ENCODE data around the gene OOEP.
A peak's percentile ranks its signal among the peaks of the same experiment; 100 is the strongest.
"Not testable (repeated sequence)": the region's sequence is repeated elsewhere in the genome, so short reads cannot be mapped to it uniquely, and the experiment has no call there.

Gene OOEP

GRCh38 chr6:73369563-73369962 is at the start of gene OOEP:
Gene OOEP, minus strand, starts transcription at chr6:73369897. Its CDS starts 105 bp downstream, at chr6:73369792.
- DNase-seq = no peak
- in situ Hi-C loops (cut with HindIII; ENCODE audit: low pct_ligation_motif_present, low pct_unique_long_range_greater_than_20kb, low sequenced_read_pairs) = no loop called here

GRCh38 chr6:73418081-73418741 is 48.5 kb upstream of the OOEP start:
- DNase-seq = no peak
- in situ Hi-C loops (cut with HindIII; ENCODE audit: low pct_ligation_motif_present, low pct_unique_long_range_greater_than_20kb, low sequenced_read_pairs) = no loop called here

GRCh38 chr6:73413102-73413501 is 43.4 kb upstream of the OOEP start:
- in situ Hi-C loops (cut with HindIII; ENCODE audit: low pct_ligation_motif_present, low pct_unique_long_range_greater_than_20kb, low sequenced_read_pairs) = no loop called here
- DNase-seq = no peak

- no peak for DNase-seq
- in situ Hi-C loops (cut with HindIII; ENCODE audit: low pct_ligation_motif_present, low pct_unique_long_range_greater_than_20kb, low sequenced_read_pairs) = no loop called here
Measured at GRCh38 chr6:73409395-73409794, 39.7 kb upstream of the OOEP start.

- in situ Hi-C loops (cut with HindIII; ENCODE audit: low pct_ligation_motif_present, low pct_unique_long_range_greater_than_20kb, low sequenced_read_pairs) = no loop called here
- no peak for DNase-seq
Measured at GRCh38 chr6:73400656-73401055, 31.0 kb upstream of the OOEP start.

GRCh38 chr6:73395875-73396274 is 26.2 kb upstream of the OOEP start:
- in situ Hi-C loops (cut with HindIII; ENCODE audit: low pct_ligation_motif_present, low pct_unique_long_range_greater_than_20kb, low sequenced_read_pairs) = no loop called here
- no peak for DNase-seq

- in situ Hi-C loops (cut with HindIII; ENCODE audit: low pct_ligation_motif_present, low pct_unique_long_range_greater_than_20kb, low sequenced_read_pairs) = no loop called here
- DNase-seq = no peak
Measured at GRCh38 chr6:73394577-73395354, 25.1 kb upstream of the OOEP start, which contains the start of gene DDX43. Gene DDX43, plus strand, starts transcription at chr6:73394828. Its CDS starts 78 bp downstream, at chr6:73394906.

- in situ Hi-C loops (cut with HindIII; ENCODE audit: low pct_ligation_motif_present, low pct_unique_long_range_greater_than_20kb, low sequenced_read_pairs) = no loop called here
- DNase-seq = no peak
Measured at GRCh38 chr6:73393278-73393677, 23.6 kb upstream of the OOEP start.

- in situ Hi-C loops (cut with HindIII; ENCODE audit: low pct_ligation_motif_present, low pct_unique_long_range_greater_than_20kb, low sequenced_read_pairs); DNase-seq: not testable (repeated sequence)
Measured at GRCh38 chr6:73392188-73392587, 22.5 kb upstream of the OOEP start.

GRCh38 chr6:73391675-73392074 is 22.0 kb upstream of the OOEP start:
- in situ Hi-C loops (cut with HindIII; ENCODE audit: low pct_ligation_motif_present, low pct_unique_long_range_greater_than_20kb, low sequenced_read_pairs) = no loop called here
- DNase-seq = no peak

GRCh38 chr6:73389854-73390253 is 20.2 kb upstream of the OOEP start:
- in situ Hi-C loops (cut with HindIII; ENCODE audit: low pct_ligation_motif_present, low pct_unique_long_range_greater_than_20kb, low sequenced_read_pairs) = no loop called here
- no peak for DNase-seq

- in situ Hi-C loops (cut with HindIII; ENCODE audit: low pct_ligation_motif_present, low pct_unique_long_range_greater_than_20kb, low sequenced_read_pairs) = no loop called here
- peak; percentile 54 for DNase-seq
Measured at GRCh38 chr6:73388800-73389512, 19.3 kb upstream of the OOEP start.

- in situ Hi-C loops (cut with HindIII; ENCODE audit: low pct_ligation_motif_present, low pct_unique_long_range_greater_than_20kb, low sequenced_read_pairs) = no loop called here
- DNase-seq = no peak
Measured at GRCh38 chr6:73388433-73388799, 18.7 kb upstream of the OOEP start.

GRCh38 chr6:73382462-73383113 is 12.9 kb upstream of the OOEP start:
- in situ Hi-C loops (cut with HindIII; ENCODE audit: low pct_ligation_motif_present, low pct_unique_long_range_greater_than_20kb, low sequenced_read_pairs) = no loop called here
- DNase-seq = no peak

GRCh38 chr6:73381531-73381930 is 11.8 kb upstream of the OOEP start:
- in situ Hi-C loops (cut with HindIII; ENCODE audit: low pct_ligation_motif_present, low pct_unique_long_range_greater_than_20kb, low sequenced_read_pairs); DNase-seq: not testable (repeated sequence)

GRCh38 chr6:73377225-73377624 is 7.5 kb upstream of the OOEP start:
- in situ Hi-C loops (cut with HindIII; ENCODE audit: low pct_ligation_motif_present, low pct_unique_long_range_greater_than_20kb, low sequenced_read_pairs) = no loop called here
- DNase-seq = no peak

GRCh38 chr6:73375216-73375615 is 5.5 kb upstream of the OOEP start:
- DNase-seq = peak; percentile 58
- in situ Hi-C loops (cut with HindIII; ENCODE audit: low pct_ligation_motif_present, low pct_unique_long_range_greater_than_20kb, low sequenced_read_pairs) = no loop called here

- no peak for DNase-seq
- in situ Hi-C loops (cut with HindIII; ENCODE audit: low pct_ligation_motif_present, low pct_unique_long_range_greater_than_20kb, low sequenced_read_pairs) = no loop called here
Measured at GRCh38 chr6:73372516-73372915, 2.8 kb upstream of the OOEP start.

GRCh38 chr6:73371984-73372383 is 2.3 kb upstream of the OOEP start:
- in situ Hi-C loops (cut with HindIII; ENCODE audit: low pct_ligation_motif_present, low pct_unique_long_range_greater_than_20kb, low sequenced_read_pairs) = no loop called here
- no peak for DNase-seq
